Measurements from ENCODE around the gene HSF4. TPM values are rescaled to one million over a fixed set of nuclear protein-coding genes. Genes with fewer than 3 reads are reported as not detected.
A peak's percentile ranks its signal among the peaks of the same experiment; 100 is the strongest.
"Not testable (repeated sequence)": the region's sequence is repeated elsewhere in the genome, so short reads cannot be mapped to it uniquely, and the experiment has no call there.

The HSF4 gene
- total RNA-seq (4.5 TPM), polyA plus RNA-seq (75.2 TPM)

GRCh38 chr16:67164599-67165061, at the start of gene HSF4:
Gene HSF4, plus strand, starts transcription at chr16:67164745. Its CDS starts 67 bp downstream, at chr16:67164812.
- DNase-seq (ENCODE audit: extremely low spot score) = no peak
- H3K4me3 ChIP-seq (ENCODE audit: low read depth, low read length) = peak within 1 kb of the TSS; percentile 20
- no peak within 1 kb of the TSS for H3K27ac ChIP-seq (ENCODE audit: low read depth)
- H3K36me3 ChIP-seq (ENCODE audit: insufficient read depth) = no peaks in the 10 kb centered on the region
- H3K4me1 ChIP-seq (ENCODE audit: insufficient read depth) = peaks cover 3% of the 10 kb centered on the region
- WGBS = 4% methylated on average over 41 of the region's 41 CpGs

- DNase-seq (ENCODE audit: extremely low spot score) = no peak
- no peaks in the 10 kb centered on the region for H3K36me3 ChIP-seq (ENCODE audit: insufficient read depth)
- 72% methylated on average over 2 of the region's 2 CpGs for whole genome bisulfite sequencing
- no peak overlapping the region for H3K27ac ChIP-seq (ENCODE audit: low read depth)
- H3K4me1 ChIP-seq (ENCODE audit: insufficient read depth) = no peaks in the 10 kb centered on the region
- H3K4me3 ChIP-seq (ENCODE audit: low read depth, low read length) = no peak overlapping the region
These were observed 49.8 kb upstream of the HSF4 start for GRCh38 chr16:67114793-67115192.

GRCh38 chr16:67115639-67116038, 48.9 kb upstream of the HSF4 start:
- WGBS = 84% methylated on average over 7 of the region's 7 CpGs
- no peak for DNase-seq (ENCODE audit: extremely low spot score)
- Histone ChIP-seq H3K27ac (ENCODE audit: low read depth) (no peak overlapping the region), H3K4me3 (ENCODE audit: low read depth, low read length) (no peak overlapping the region), H3K36me3 (ENCODE audit: insufficient read depth) (peaks cover 3% of the 10 kb centered on the region), H3K4me1 (ENCODE audit: insufficient read depth) (no peaks in the 10 kb centered on the region)

GRCh38 chr16:67116388-67117311, 47.9 kb upstream of the HSF4 start:
- H3K36me3 ChIP-seq (ENCODE audit: insufficient read depth) = peaks cover 3% of the 10 kb centered on the region
- no peak for DNase-seq (ENCODE audit: extremely low spot score)
- no peaks in the 10 kb centered on the region for H3K4me1 ChIP-seq (ENCODE audit: insufficient read depth)
- H3K4me3 ChIP-seq (ENCODE audit: low read depth, low read length) = no peak overlapping the region
- no peak overlapping the region for H3K27ac ChIP-seq (ENCODE audit: low read depth)
- 86% methylated on average over 13 of the region's 13 CpGs for WGBS

- 98% methylated on average over 9 of the region's 9 CpGs for WGBS
- no peaks in the 10 kb centered on the region for H3K4me1 ChIP-seq (ENCODE audit: insufficient read depth)
- DNase-seq (ENCODE audit: extremely low spot score) = no peak
- H3K4me3 ChIP-seq (ENCODE audit: low read depth, low read length) = no peak overlapping the region
- no peak overlapping the region for H3K27ac ChIP-seq (ENCODE audit: low read depth)
- peaks cover 7% of the 10 kb centered on the region for H3K36me3 ChIP-seq (ENCODE audit: insufficient read depth)
These were observed 46.8 kb upstream of the HSF4 start for GRCh38 chr16:67117716-67118115.

GRCh38 chr16:67120025-67120424, 44.5 kb upstream of the HSF4 start:
- Histone ChIP-seq H3K36me3 (ENCODE audit: insufficient read depth) (peaks cover 8% of the 10 kb centered on the region), H3K27ac (ENCODE audit: low read depth) (no peak overlapping the region), H3K4me3 (ENCODE audit: low read depth, low read length) (no peak overlapping the region), H3K4me1 (ENCODE audit: insufficient read depth) (no peaks in the 10 kb centered on the region)
- WGBS = 87% methylated on average over 5 of the region's 5 CpGs
- DNase-seq (ENCODE audit: extremely low spot score) = no peak

GRCh38 chr16:67122799-67123198, 41.7 kb upstream of the HSF4 start:
- H3K4me1 ChIP-seq (ENCODE audit: insufficient read depth); DNase-seq (ENCODE audit: extremely low spot score); H3K36me3 ChIP-seq (ENCODE audit: insufficient read depth); H3K4me3 ChIP-seq (ENCODE audit: low read depth, low read length); H3K27ac ChIP-seq (ENCODE audit: low read depth): not testable (repeated sequence)
- 93% methylated on average over 5 of the region's 5 CpGs for WGBS

GRCh38 chr16:67128417-67128816, 36.1 kb upstream of the HSF4 start:
- peaks cover 3% of the 10 kb centered on the region for H3K36me3 ChIP-seq (ENCODE audit: insufficient read depth)

GRCh38 chr16:67128887-67129286, 35.7 kb upstream of the HSF4 start:
- no peak overlapping the region for H3K4me3 ChIP-seq (ENCODE audit: low read depth, low read length)
- WGBS = 92% methylated on average over 3 of the region's 3 CpGs
- no peak for DNase-seq (ENCODE audit: extremely low spot score)

More at GRCh38 chr16:67128417-67128816, 36.1 kb upstream of the HSF4 start:
- DNase-seq (ENCODE audit: extremely low spot score) = no peak
- Histone ChIP-seq H3K4me1 (ENCODE audit: insufficient read depth) (no peaks in the 10 kb centered on the region), H3K4me3 (ENCODE audit: low read depth, low read length) (no peak overlapping the region), H3K27ac (ENCODE audit: low read depth) (no peak overlapping the region)

GRCh38 chr16:67129422-67129821, 35.1 kb upstream of the HSF4 start:
- no peaks in the 10 kb centered on the region for H3K4me1 ChIP-seq (ENCODE audit: insufficient read depth)
- WGBS = 95% methylated on average over 3 of the region's 3 CpGs
- no peak overlapping the region for H3K4me3 ChIP-seq (ENCODE audit: low read depth, low read length)
- H3K36me3 ChIP-seq (ENCODE audit: insufficient read depth) = peaks cover 3% of the 10 kb centered on the region
- no peak overlapping the region for H3K27ac ChIP-seq (ENCODE audit: low read depth)
- DNase-seq (ENCODE audit: extremely low spot score) = no peak

More at GRCh38 chr16:67128887-67129286, 35.7 kb upstream of the HSF4 start:
- Histone ChIP-seq H3K36me3 (ENCODE audit: insufficient read depth) (peaks cover 3% of the 10 kb centered on the region), H3K27ac (ENCODE audit: low read depth) (no peak overlapping the region), H3K4me1 (ENCODE audit: insufficient read depth) (no peaks in the 10 kb centered on the region)

- H3K4me3 ChIP-seq (ENCODE audit: low read depth, low read length) = no peak overlapping the region
- peaks cover 9% of the 10 kb centered on the region for H3K36me3 ChIP-seq (ENCODE audit: insufficient read depth)
- H3K4me1 ChIP-seq (ENCODE audit: insufficient read depth) = no peaks in the 10 kb centered on the region
- no peak for DNase-seq (ENCODE audit: extremely low spot score)
- 55% methylated on average over 3 of the region's 3 CpGs for WGBS
- no peak overlapping the region for H3K27ac ChIP-seq (ENCODE audit: low read depth)
These were observed 26.9 kb upstream of the HSF4 start for GRCh38 chr16:67137605-67138004.

GRCh38 chr16:67141391-67141790, 23.2 kb upstream of the HSF4 start:
- no peak for DNase-seq (ENCODE audit: extremely low spot score)
- Histone ChIP-seq H3K27ac (ENCODE audit: low read depth) (no peak overlapping the region), H3K4me3 (ENCODE audit: low read depth, low read length) (no peak overlapping the region), H3K36me3 (ENCODE audit: insufficient read depth) (peaks cover 2% of the 10 kb centered on the region), H3K4me1 (ENCODE audit: insufficient read depth) (no peaks in the 10 kb centered on the region)
- WGBS = 97% methylated on average over 13 of the region's 13 CpGs

- H3K36me3 ChIP-seq (ENCODE audit: insufficient read depth) = peaks cover 2% of the 10 kb centered on the region
- H3K4me3 ChIP-seq (ENCODE audit: low read depth, low read length) = no peak overlapping the region
- H3K4me1 ChIP-seq (ENCODE audit: insufficient read depth) = no peaks in the 10 kb centered on the region
- no peak overlapping the region for H3K27ac ChIP-seq (ENCODE audit: low read depth)
- 88% methylated on average over 9 of the region's 9 CpGs for WGBS
- DNase-seq (ENCODE audit: extremely low spot score) = no peak
These were observed 22.2 kb upstream of the HSF4 start for GRCh38 chr16:67142342-67142741.

GRCh38 chr16:67144943-67145342, 19.6 kb upstream of the HSF4 start:
- WGBS = 83% methylated on average over 2 of the region's 2 CpGs
- H3K27ac ChIP-seq (ENCODE audit: low read depth) = no peak overlapping the region
- no peak for DNase-seq (ENCODE audit: extremely low spot score)

More at GRCh38 chr16:67144943-67145342, 19.6 kb upstream of the HSF4 start:
- H3K4me3 ChIP-seq (ENCODE audit: low read depth, low read length) = no peak overlapping the region
- H3K36me3 ChIP-seq (ENCODE audit: insufficient read depth) = no peaks in the 10 kb centered on the region
- no peaks in the 10 kb centered on the region for H3K4me1 ChIP-seq (ENCODE audit: insufficient read depth)

All from urinary bladder (tissue), 4 donors.